Subcutaneous abdominal adipose tissue (tissue), 5 donors: ENCODE results near the gene BTNL3.

Experiments used
- H3K27ac ChIP-seq: one replicate; pipeline ENCODE4 v1.7.0; 2013; ENCODE audit warnings: low read depth, mild to moderate bottlenecking, inconsistent platforms, low read length, moderate library complexity
- H3K27me3 ChIP-seq, 5 donors: one replicate each; pipeline ENCODE4 v1.7.0; 2013; ENCODE audit warnings: low read length in 5 of 5, inconsistent platforms in 1 of 5; ENCODE audit not compliant: control insufficient read depth in 5 of 5, insufficient read depth in 4 of 5
- H3K36me3 ChIP-seq, 5 donors: one replicate each; pipeline ENCODE4 v1.7.0; 2013; ENCODE audit warnings: low read length in 5 of 5; ENCODE audit not compliant: control insufficient read depth in 5 of 5, insufficient read depth in 5 of 5
- H3K4me1 ChIP-seq, 5 donors: one replicate each; pipeline ENCODE4 v1.7.0; 2013; ENCODE audit warnings: low read length in 5 of 5, mild to moderate bottlenecking in 3 of 5, moderate library complexity in 1 of 5; ENCODE audit not compliant: control insufficient read depth in 5 of 5, insufficient read depth in 5 of 5
- H3K4me3 ChIP-seq, 5 donors: one replicate each; pipeline ENCODE4 v1.7.0; 2013; ENCODE audit warnings: low read length in 5 of 5, low read depth in 1 of 5
- H3K9ac ChIP-seq, 5 donors: one replicate each; pipeline ENCODE4 v1.7.0; 2013; ENCODE audit warnings: low read length in 5 of 5, mild to moderate bottlenecking in 4 of 5, moderate library complexity in 3 of 5
- H3K9me3 ChIP-seq, 5 donors: one replicate each; pipeline ENCODE4 v1.7.0; 2013; ENCODE audit warnings: low read length in 5 of 5; ENCODE audit not compliant: control insufficient read depth in 5 of 5
- donor health status: healthy.
- donor health status: healthy.
- donor health status: healthy.
- donor health status: healthy.
- donor health status: healthy.

BTNL3 gene

DNA sequence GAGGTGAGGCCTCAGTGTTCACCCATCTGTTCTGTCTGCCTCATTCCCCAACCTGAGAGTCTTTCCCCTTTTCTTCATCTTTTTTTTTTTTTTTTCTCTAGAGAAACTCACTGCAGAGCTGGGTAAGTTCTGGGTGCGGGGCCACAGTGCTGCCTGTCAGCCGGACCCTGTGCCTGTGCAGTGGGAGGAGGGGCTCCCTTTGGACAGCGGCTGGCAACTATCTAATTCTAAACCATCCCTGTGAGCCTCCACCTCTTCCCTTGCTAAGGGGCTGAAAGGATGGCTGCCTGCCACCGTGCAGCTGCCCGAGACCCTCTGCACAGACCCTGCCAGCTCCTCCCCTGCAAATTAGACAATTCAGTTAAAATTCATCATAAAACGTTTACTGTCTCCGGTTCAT is 65.5 kb downstream of the BTNL3 start:
- Histone ChIP-seq H3K36me3 (peaks cover 0 to 53% (median 24%) of the 10 kb centered on the region in 5 donors), H3K4me1 (peaks cover 5 to 43% (median 26%) of the 10 kb centered on the region in 5 donors), H3K9ac (no peak overlapping the region), H3K27ac (no peak overlapping the region), H3K27me3 (peaks cover 35 to 56% (median 55%) of the 10 kb centered on the region in 5 donors), H3K9me3 (no peaks in the 10 kb centered on the region), H3K4me3 (peak overlapping the region in 2 of 5 donors; percentile 50 to 62)

GRCh38 chr5:181054871-181055459 is 66.3 kb downstream of the BTNL3 start:
- no peaks in the 10 kb centered on the region for H3K9me3 ChIP-seq
- peaks cover 5 to 34% (median 29%) of the 10 kb centered on the region in 5 donors for H3K4me1 ChIP-seq
- no peak overlapping the region for H3K9ac ChIP-seq
- no peak overlapping the region for H3K4me3 ChIP-seq
- peaks cover 42 to 60% (median 56%) of the 10 kb centered on the region in 5 donors for H3K27me3 ChIP-seq
- H3K36me3 ChIP-seq = peaks cover 0 to 45% (median 20%) of the 10 kb centered on the region in 5 donors
- no peak overlapping the region for H3K27ac ChIP-seq
